HG03097 (cell line): Measurements from ENCODE around the gene C13orf42.
A peak's percentile ranks its signal among the peaks of the same experiment; 100 is the strongest.

Experiments used
- ATAC-seq: cut with Tn5 transposase; IDR thresholded peaks from one replicate; pipeline ENCODE4 v1.9.1; 2021; ENCODE audit not compliant: unreplicated experiment, low FRiP score

C13orf42 gene

GRCh38 chr13:51111174-51111573, at the start of gene C13orf42:
Gene C13orf42, minus strand, starts transcription at chr13:51111274. Its CDS starts 65 bp downstream, at chr13:51111209.
- no peak for ATAC-seq

DNA sequence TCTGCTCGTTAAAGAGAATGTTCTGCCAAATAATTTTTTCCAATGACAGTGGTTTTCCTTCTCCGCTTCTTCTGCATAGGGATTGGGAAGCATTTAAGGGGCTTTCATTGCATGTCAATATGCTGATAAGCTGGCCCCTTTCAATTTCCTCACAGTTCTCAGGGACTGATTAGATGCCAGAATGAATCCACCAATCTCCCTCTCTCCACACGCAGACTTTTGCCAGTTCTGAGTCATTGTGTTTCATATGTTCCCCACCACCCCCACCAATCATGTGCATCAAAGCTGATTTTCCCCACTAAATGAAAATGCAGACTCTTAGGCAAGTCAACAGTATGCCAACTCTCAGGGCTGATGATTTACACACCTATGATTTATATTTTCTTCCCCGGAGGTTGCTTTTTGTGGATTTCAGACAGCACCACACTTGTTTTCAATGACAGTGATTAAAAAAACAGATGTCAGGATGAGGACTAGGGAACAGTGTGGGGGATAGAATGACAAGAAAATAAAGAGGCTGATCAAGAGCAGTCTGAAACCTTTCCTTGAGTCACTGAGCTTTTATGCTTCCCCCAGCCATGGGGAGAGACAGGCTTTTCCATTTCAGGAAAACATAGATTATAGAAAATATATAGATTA, 47.9 kb upstream of the C13orf42 start:
- ATAC-seq: no peak

- no peak for ATAC-seq
Observed at GRCh38 chr13:51158365-51158764, 47.3 kb upstream of the C13orf42 start.

- no peak for ATAC-seq
Observed at GRCh38 chr13:51156648-51157047, 45.6 kb upstream of the C13orf42 start.

GRCh38 chr13:51155776-51156515, 44.9 kb upstream of the C13orf42 start:
- no peak for ATAC-seq

GRCh38 chr13:51155161-51155560, 44.1 kb upstream of the C13orf42 start:
- ATAC-seq: no peak

DNA sequence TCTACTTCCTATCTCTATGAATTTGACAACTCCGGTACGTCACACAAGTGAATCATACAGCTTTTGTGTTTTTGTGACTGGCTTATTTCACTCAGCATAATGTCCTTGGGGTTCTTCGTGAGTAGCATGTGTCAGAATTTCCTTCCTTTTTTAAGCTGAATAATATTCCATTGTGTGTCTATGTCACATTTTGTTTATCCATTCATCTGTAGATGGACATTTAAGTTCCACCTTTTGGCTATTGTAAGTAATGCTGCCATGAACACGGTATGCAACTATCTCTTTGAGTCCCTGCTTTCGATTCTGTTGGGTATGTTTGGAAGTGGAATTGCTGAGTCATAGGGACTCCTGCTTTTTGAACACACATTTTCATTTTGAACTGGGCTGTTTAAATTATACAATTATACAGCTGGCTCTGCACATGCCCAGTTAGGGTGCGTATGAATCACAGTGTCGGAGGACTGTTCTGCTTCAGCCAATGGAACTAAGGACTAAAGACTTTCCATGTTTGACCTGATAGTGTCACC, 43.0 kb upstream of the C13orf42 start:
- ATAC-seq: no peak

DNA sequence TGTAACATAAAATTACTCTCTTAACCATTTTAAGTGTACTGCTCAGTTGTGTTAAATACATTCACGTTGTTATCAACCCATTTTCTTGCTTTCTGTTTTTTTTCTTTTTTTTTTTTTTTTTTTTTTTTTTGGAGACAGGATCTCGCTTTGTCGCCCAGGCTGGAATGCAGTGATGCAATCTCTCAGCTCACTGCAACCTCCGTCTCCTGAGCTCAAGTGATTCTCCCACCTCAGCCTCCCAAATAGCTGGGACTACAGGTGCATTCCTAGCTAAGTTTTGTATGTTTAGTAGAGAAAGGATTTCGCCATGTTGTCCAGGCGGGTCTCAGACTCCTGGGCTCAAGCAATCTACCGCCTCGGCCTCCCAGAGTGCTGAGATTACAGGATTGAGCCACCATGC, 42.5 kb upstream of the C13orf42 start:
- ATAC-seq: no peak

DNA sequence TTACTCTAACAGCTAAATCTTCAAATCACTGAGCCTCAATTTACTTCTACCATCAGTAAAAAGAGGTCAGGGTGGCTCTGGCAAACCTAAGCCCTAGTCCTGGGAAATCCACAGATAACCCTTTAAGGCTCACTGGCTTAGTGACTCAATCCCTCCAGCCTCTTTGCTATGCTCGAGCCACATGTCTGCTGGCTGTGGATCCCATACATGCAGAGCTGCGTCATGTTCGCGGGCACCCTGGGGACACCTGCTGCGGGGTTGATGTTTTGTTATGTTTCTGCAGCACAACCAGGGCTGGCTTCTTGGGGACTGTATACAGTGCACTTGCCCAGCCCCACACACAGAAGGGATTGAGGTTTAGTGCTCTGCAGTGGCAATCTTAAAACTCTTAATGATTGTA, 41.6 kb upstream of the C13orf42 start:
- no peak for ATAC-seq

- ATAC-seq: no peak
Observed at GRCh38 chr13:51151463-51151862, 40.4 kb upstream of the C13orf42 start.

GRCh38 chr13:51148952-51149573, 38.0 kb upstream of the C13orf42 start:
- no peak for ATAC-seq

GRCh38 chr13:51148223-51148951, 37.3 kb upstream of the C13orf42 start:
- no peak for ATAC-seq

DNA sequence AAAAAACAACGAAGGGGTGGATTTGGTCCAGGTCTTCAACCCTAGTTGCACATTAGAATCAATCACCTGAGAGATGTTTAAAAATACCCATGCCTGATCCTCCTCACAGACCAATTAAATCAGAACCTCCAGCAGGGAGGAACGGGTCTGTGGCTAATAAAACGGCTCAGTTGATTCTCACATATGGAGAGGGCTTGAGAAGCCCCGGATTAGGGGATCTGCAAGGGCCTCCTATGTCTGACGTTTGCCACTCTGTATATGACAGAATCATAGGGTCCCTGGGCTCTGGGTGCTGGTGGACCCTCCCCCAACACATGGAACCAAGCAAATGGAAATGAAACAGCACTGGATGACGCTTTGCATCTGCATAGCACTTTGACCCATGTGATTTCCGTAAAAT, 36.7 kb upstream of the C13orf42 start:
- ATAC-seq: no peak

DNA sequence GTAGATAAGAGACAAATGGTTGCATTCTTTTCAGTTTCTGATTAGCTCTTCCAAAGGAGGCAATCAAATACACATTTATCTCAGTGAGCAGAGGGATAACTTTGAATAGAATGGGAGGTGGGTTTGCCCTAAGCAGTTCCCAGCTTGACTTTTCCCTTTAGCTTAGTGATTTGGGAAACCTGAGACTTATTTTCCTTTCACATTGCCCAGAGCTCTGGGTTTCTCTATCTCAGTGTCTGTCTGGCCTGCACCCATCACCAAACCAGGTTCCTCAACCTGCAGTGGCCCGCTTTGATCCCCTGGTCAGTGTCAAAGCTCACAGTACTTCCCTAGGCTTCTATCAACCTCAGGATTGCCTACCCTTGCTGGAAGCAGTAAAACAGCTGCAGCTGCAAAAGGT, 35.6 kb upstream of the C13orf42 start:
- no peak for ATAC-seq

DNA sequence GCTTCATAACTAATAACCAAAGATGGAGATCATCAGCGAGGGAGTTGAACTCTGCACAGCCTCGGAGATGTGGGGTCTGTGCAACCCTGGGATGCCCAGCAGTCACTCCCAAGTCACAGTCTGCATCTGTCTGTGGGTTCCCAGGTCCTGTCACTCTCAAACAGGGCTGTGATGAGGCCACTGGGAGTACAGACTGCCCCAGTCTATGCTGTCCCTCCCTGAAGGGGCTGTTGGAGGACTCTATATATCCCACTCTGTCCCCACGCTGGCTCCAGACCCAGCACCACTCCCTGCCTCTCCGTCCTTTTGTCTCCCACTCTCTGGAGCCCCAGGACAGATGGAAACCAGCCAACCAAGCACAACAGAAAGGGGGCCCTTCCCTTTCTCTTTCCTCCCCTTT, 26.2 kb upstream of the C13orf42 start:
- ATAC-seq: no peak

GRCh38 chr13:51136276-51136980, 25.4 kb upstream of the C13orf42 start:
- ATAC-seq: no peak

GRCh38 chr13:51134763-51135365, 23.8 kb upstream of the C13orf42 start:
- ATAC-seq: no peak

DNA sequence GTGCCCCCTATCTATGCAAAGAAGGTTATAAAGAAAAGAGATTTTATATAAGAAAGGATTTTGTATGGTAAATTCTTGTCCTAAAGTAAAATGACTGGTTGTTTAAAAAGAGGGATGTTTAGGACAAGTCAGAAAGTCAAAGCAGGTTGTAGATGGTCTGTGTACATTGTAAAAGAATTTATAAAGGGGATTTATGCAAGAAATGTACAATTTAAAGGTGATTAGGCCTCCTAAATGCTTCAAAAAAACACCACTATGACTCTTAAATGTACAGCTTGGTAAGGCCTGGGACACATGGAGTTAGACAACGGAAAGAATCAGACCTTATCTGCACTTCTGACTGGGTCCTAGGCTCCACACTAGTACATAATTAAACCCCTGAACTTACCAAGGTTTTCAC, 19.3 kb upstream of the C13orf42 start:
- ATAC-seq: no peak

GRCh38 chr13:51125495-51126226, 14.6 kb upstream of the C13orf42 start:
- peak; percentile 57 for ATAC-seq
